ENCODE measurements around the gene FURIN. TPM values are rescaled to one million over a fixed set of nuclear protein-coding genes. Genes with fewer than 3 reads are reported as not detected.
"Not testable (repeated sequence)": the region's sequence is repeated elsewhere in the genome, so short reads cannot be mapped to it uniquely, and the experiment has no call there.

The FURIN gene
- total and polyA plus RNA-seq, 9 donors: 16.3 to 39.5 (median 34.5) TPM

GRCh38 chr15:90915808-90916440 is 47.5 kb downstream of the FURIN start:
- DNase-seq: peak; percentile 53
- no peak overlapping the region for H3K27ac ChIP-seq (ENCODE audit: low read length)
- no peak overlapping the region for H3K4me3 ChIP-seq (ENCODE audit: low read length)
- H3K27me3 ChIP-seq (ENCODE audit: control insufficient read depth, insufficient read depth, low read length): no peaks in the 10 kb centered on the region
- H3K36me3 ChIP-seq (ENCODE audit: control insufficient read depth, insufficient read depth, low read length): peaks cover 95% of the 10 kb centered on the region
- H3K9me3 ChIP-seq (replicated peaks; ENCODE audit: control insufficient read depth, low read depth, low read length): no peaks in the 10 kb centered on the region
- 68% methylated on average over 18 of the region's 25 CpGs for WGBS (ENCODE audit: insufficient coverage)
- H3K4me1 ChIP-seq (ENCODE audit: control insufficient read depth, insufficient read depth, low read length): peaks cover 14% of the 10 kb centered on the region

- DNase-seq: no peak
- Histone ChIP-seq H3K4me1 (ENCODE audit: control insufficient read depth, insufficient read depth, low read length) (peaks cover 14% of the 10 kb centered on the region), H3K36me3 (ENCODE audit: control insufficient read depth, insufficient read depth, low read length) (peaks cover 92% of the 10 kb centered on the region), H3K9me3 (replicated peaks; ENCODE audit: control insufficient read depth, low read depth, low read length) (no peaks in the 10 kb centered on the region), H3K4me3 (ENCODE audit: low read length) (no peak overlapping the region), H3K27me3 (ENCODE audit: control insufficient read depth, insufficient read depth, low read length) (no peaks in the 10 kb centered on the region), H3K27ac (ENCODE audit: low read length) (no peak overlapping the region)
- 87% methylated on average over 11 of the region's 11 CpGs for WGBS (ENCODE audit: insufficient coverage)
Measured at GRCh38 chr15:90916461-90916860, 48.1 kb downstream of the FURIN start.

- no peak overlapping the region for H3K27ac ChIP-seq (ENCODE audit: low read length)
- H3K27me3 ChIP-seq (ENCODE audit: control insufficient read depth, insufficient read depth, low read length): no peaks in the 10 kb centered on the region
- no peak for DNase-seq
- WGBS (ENCODE audit: insufficient coverage): 95% methylated on average over 12 of the region's 12 CpGs
- H3K4me3 ChIP-seq (ENCODE audit: low read length): no peak overlapping the region
- peaks cover 81% of the 10 kb centered on the region for H3K36me3 ChIP-seq (ENCODE audit: control insufficient read depth, insufficient read depth, low read length)
- H3K9me3 ChIP-seq (replicated peaks; ENCODE audit: control insufficient read depth, low read depth, low read length): no peaks in the 10 kb centered on the region
- peaks cover 14% of the 10 kb centered on the region for H3K4me1 ChIP-seq (ENCODE audit: control insufficient read depth, insufficient read depth, low read length)
Measured at GRCh38 chr15:90917569-90917968, 49.2 kb downstream of the FURIN start.

GRCh38 chr15:90918034-90918788 is 49.8 kb downstream of the FURIN start:
- Histone ChIP-seq H3K27ac (ENCODE audit: low read length) (no peak overlapping the region), H3K4me3 (ENCODE audit: low read length) (no peak overlapping the region), H3K9me3 (replicated peaks; ENCODE audit: control insufficient read depth, low read depth, low read length) (no peaks in the 10 kb centered on the region), H3K4me1 (ENCODE audit: control insufficient read depth, insufficient read depth, low read length) (peaks cover 14% of the 10 kb centered on the region), H3K36me3 (ENCODE audit: control insufficient read depth, insufficient read depth, low read length) (peaks cover 75% of the 10 kb centered on the region), H3K27me3 (ENCODE audit: control insufficient read depth, insufficient read depth, low read length) (no peaks in the 10 kb centered on the region)
- 92% methylated on average over 20 of the region's 23 CpGs for WGBS (ENCODE audit: insufficient coverage)
- no peak for DNase-seq

- Histone ChIP-seq H3K4me1 (ENCODE audit: control insufficient read depth, insufficient read depth, low read length) (peaks cover 14% of the 10 kb centered on the region), H3K9me3 (replicated peaks; ENCODE audit: control insufficient read depth, low read depth, low read length) (no peaks in the 10 kb centered on the region), H3K4me3 (ENCODE audit: low read length) (no peak overlapping the region), H3K27ac (ENCODE audit: low read length) (no peak overlapping the region), H3K36me3 (ENCODE audit: control insufficient read depth, insufficient read depth, low read length) (peaks cover 69% of the 10 kb centered on the region), H3K27me3 (ENCODE audit: control insufficient read depth, insufficient read depth, low read length) (no peaks in the 10 kb centered on the region)
- 93% methylated on average over 6 of the region's 6 CpGs for WGBS (ENCODE audit: insufficient coverage)
- DNase-seq: no peak
Measured at GRCh38 chr15:90918835-90919234, 50.4 kb downstream of the FURIN start.

GRCh38 chr15:90921887-90922286 is 53.5 kb downstream of the FURIN start:
- no peak overlapping the region for H3K27ac ChIP-seq (ENCODE audit: low read length)

GRCh38 chr15:90922712-90923322 is 54.4 kb downstream of the FURIN start:
- H3K4me3 ChIP-seq (ENCODE audit: low read length); H3K9me3 ChIP-seq (replicated peaks; ENCODE audit: control insufficient read depth, low read depth, low read length); H3K27me3 ChIP-seq (ENCODE audit: control insufficient read depth, insufficient read depth, low read length); H3K4me1 ChIP-seq (ENCODE audit: control insufficient read depth, insufficient read depth, low read length); DNase-seq; H3K27ac ChIP-seq (ENCODE audit: low read length): not testable (repeated sequence)
- WGBS (ENCODE audit: insufficient coverage): 76% methylated on average over 3 of the region's 7 CpGs
- peaks cover 34% of the 10 kb centered on the region for H3K36me3 ChIP-seq (ENCODE audit: control insufficient read depth, insufficient read depth, low read length)

More at GRCh38 chr15:90921887-90922286, 53.5 kb downstream of the FURIN start:
- no peaks in the 10 kb centered on the region for H3K27me3 ChIP-seq (ENCODE audit: control insufficient read depth, insufficient read depth, low read length)
- H3K9me3 ChIP-seq (replicated peaks; ENCODE audit: control insufficient read depth, low read depth, low read length): no peaks in the 10 kb centered on the region
- WGBS (ENCODE audit: insufficient coverage): no CpG with 5 or more reads among the region's 4 CpGs
- no peak overlapping the region for H3K4me3 ChIP-seq (ENCODE audit: low read length)
- H3K36me3 ChIP-seq (ENCODE audit: control insufficient read depth, insufficient read depth, low read length): peaks cover 43% of the 10 kb centered on the region
- no peaks in the 10 kb centered on the region for H3K4me1 ChIP-seq (ENCODE audit: control insufficient read depth, insufficient read depth, low read length)
- DNase-seq: no peak

- H3K9me3 ChIP-seq (replicated peaks; ENCODE audit: control insufficient read depth, low read depth, low read length): no peaks in the 10 kb centered on the region
- WGBS (ENCODE audit: insufficient coverage): no CpG with 5 or more reads among the region's 5 CpGs
- H3K27ac ChIP-seq (ENCODE audit: low read length): no peak overlapping the region
- H3K4me1 ChIP-seq (ENCODE audit: control insufficient read depth, insufficient read depth, low read length): peaks cover 3% of the 10 kb centered on the region
- no peaks in the 10 kb centered on the region for H3K27me3 ChIP-seq (ENCODE audit: control insufficient read depth, insufficient read depth, low read length)
- peaks cover 19% of the 10 kb centered on the region for H3K36me3 ChIP-seq (ENCODE audit: control insufficient read depth, insufficient read depth, low read length)
- no peak overlapping the region for H3K4me3 ChIP-seq (ENCODE audit: low read length)
- no peak for DNase-seq
Measured at GRCh38 chr15:90924375-90924774, 56.0 kb downstream of the FURIN start.

GRCh38 chr15:90926766-90927165 is 58.4 kb downstream of the FURIN start:
- DNase-seq: not testable (repeated sequence)
- WGBS (ENCODE audit: insufficient coverage): 94% methylated on average over 6 of the region's 10 CpGs

GRCh38 chr15:90928106-90928505 is 59.7 kb downstream of the FURIN start:
- not testable (repeated sequence) for H3K27ac ChIP-seq (ENCODE audit: low read length); DNase-seq; H3K27me3 ChIP-seq (ENCODE audit: control insufficient read depth, insufficient read depth, low read length); H3K36me3 ChIP-seq (ENCODE audit: control insufficient read depth, insufficient read depth, low read length); H3K4me3 ChIP-seq (ENCODE audit: low read length); H3K9me3 ChIP-seq (replicated peaks; ENCODE audit: control insufficient read depth, low read depth, low read length)
- H3K4me1 ChIP-seq (ENCODE audit: control insufficient read depth, insufficient read depth, low read length): peaks cover 29% of the 10 kb centered on the region
- WGBS (ENCODE audit: insufficient coverage): 89% methylated on average over 4 of the region's 7 CpGs

More at GRCh38 chr15:90926766-90927165, 58.4 kb downstream of the FURIN start:
- not testable (repeated sequence) for H3K36me3 ChIP-seq (ENCODE audit: control insufficient read depth, insufficient read depth, low read length); H3K27me3 ChIP-seq (ENCODE audit: control insufficient read depth, insufficient read depth, low read length); H3K4me3 ChIP-seq (ENCODE audit: low read length); H3K27ac ChIP-seq (ENCODE audit: low read length); H3K9me3 ChIP-seq (replicated peaks; ENCODE audit: control insufficient read depth, low read depth, low read length)
- H3K4me1 ChIP-seq (ENCODE audit: control insufficient read depth, insufficient read depth, low read length): peaks cover 18% of the 10 kb centered on the region
